GM19035 (cell line): ENCODE results near the gene MAGT1.
A peak's percentile ranks its signal among the peaks of the same experiment; 100 is the strongest.
"Not testable (repeated sequence)": the region's sequence is repeated elsewhere in the genome, so short reads cannot be mapped to it uniquely, and the experiment has no call there.

Experiments
- ATAC-seq: cut with Tn5 transposase; IDR thresholded peaks from one replicate; pipeline ENCODE4 v1.9.1; 2021; ENCODE audit not compliant: unreplicated experiment

Gene MAGT1

GRCh38 chrX:77894921-77895886, at the start of gene MAGT1:
Gene MAGT1, minus strand, starts transcription at chrX:77895435. Its CDS starts 25 bp downstream, at chrX:77895410.
- peak; percentile 87 for ATAC-seq

- ATAC-seq, result not testable (repeated sequence)
These were observed 49.8 kb upstream of the MAGT1 start for GRCh38 chrX:77945031-77945430.

- ATAC-seq, result no peak
These were observed 42.9 kb upstream of the MAGT1 start for GRCh38 chrX:77938083-77938680.

GRCh38 chrX:77937291-77937690, 42.1 kb upstream of the MAGT1 start:
- ATAC-seq, result no peak

- ATAC-seq, result no peak
These were observed 41.1 kb upstream of the MAGT1 start for GRCh38 chrX:77936299-77936698.

GRCh38 chrX:77935886-77936285, 40.7 kb upstream of the MAGT1 start:
- ATAC-seq, result no peak

- no peak for ATAC-seq
These were observed 35.3 kb upstream of the MAGT1 start for GRCh38 chrX:77930581-77930980.

GRCh38 chrX:77925764-77926163, 30.5 kb upstream of the MAGT1 start:
- no peak for ATAC-seq

GRCh38 chrX:77924320-77924859, 29.2 kb upstream of the MAGT1 start:
- no peak for ATAC-seq

GRCh38 chrX:77922787-77923186, 27.6 kb upstream of the MAGT1 start:
- ATAC-seq, result no peak

- not testable (repeated sequence) for ATAC-seq
These were observed 24.1 kb upstream of the MAGT1 start for GRCh38 chrX:77919370-77919769.

- ATAC-seq, result no peak
These were observed 23.3 kb upstream of the MAGT1 start for GRCh38 chrX:77918568-77918967.

- ATAC-seq, result peak; percentile 58
These were observed 22.2 kb upstream of the MAGT1 start for GRCh38 chrX:77917294-77917933.

GRCh38 chrX:77910108-77910840, 15.0 kb upstream of the MAGT1 start, which contains the start of gene ATP7A:
Gene ATP7A, plus strand, starts transcription at chrX:77910693. Its CDS starts 60,949 bp downstream, at chrX:77971642.
- ATAC-seq, result peak; percentile 96

- ATAC-seq, result no peak
These were observed 6.3 kb upstream of the MAGT1 start for GRCh38 chrX:77901506-77901905.

GRCh38 chrX:77900688-77901087, 5.5 kb upstream of the MAGT1 start:
- ATAC-seq, result no peak

GRCh38 chrX:77899081-77899828, 4.0 kb upstream of the MAGT1 start, which contains the start of gene COX7B:
Gene COX7B, plus strand, starts transcription at chrX:77899468. Its CDS starts 86 bp downstream, at chrX:77899554.
- ATAC-seq, result peak; percentile 60

GRCh38 chrX:77893713-77894112, 1.5 kb downstream of the MAGT1 start:
- no peak for ATAC-seq

GRCh38 chrX:77892887-77893286, 2.3 kb downstream of the MAGT1 start:
- no peak for ATAC-seq

- not testable (repeated sequence) for ATAC-seq
These were observed 13.8 kb downstream of the MAGT1 start for GRCh38 chrX:77881418-77881817.
